Lower lobe of right lung (tissue), 2 donors: Measurements from ENCODE around the gene S1PR2. TPM values are rescaled to one million over a fixed set of nuclear protein-coding genes. Genes with fewer than 3 reads are reported as not detected.

Source experiments
- ATAC-seq, 2 donors: fragments of 200-7000 bp; cut with Tn5 transposase; one replicate each; pipeline ENCODE4 v1.9.1; 2020 to 2022; ENCODE audit warnings: mild to moderate bottlenecking in 2 of 2, moderate library complexity in 2 of 2
- DNase-seq: peaks from one replicate; pipeline ENCODE4 v3.0.0-alpha.2; 2020
- H3K27ac ChIP-seq: fragments of 200-600 bp; one replicate; pipeline ENCODE4 v1.8.0; 2022
- H3K27me3 ChIP-seq: fragments of 200-600 bp; one replicate; pipeline ENCODE4 v1.8.0; 2022; ENCODE audit warnings: low read depth
- H3K36me3 ChIP-seq: fragments of 200-600 bp; one replicate; pipeline ENCODE4 v1.8.0; 2022; ENCODE audit warnings: mild to moderate bottlenecking
- H3K4me1 ChIP-seq: fragments of 200-600 bp; one replicate; pipeline ENCODE4 v1.8.0; 2022
- H3K4me3 ChIP-seq: fragments of 200-600 bp; one replicate; pipeline ENCODE4 v1.8.0; 2022; ENCODE audit warnings: mild to moderate bottlenecking
- H3K9me3 ChIP-seq: fragments of 200-600 bp; one replicate; pipeline ENCODE4 v1.8.0; 2022
- intact Hi-C: fragments of 100-400 bp; cut with DNase I; formaldehyde crosslinking; loops from one replicate; pipeline ENCODE4 v1.11.0; 2022
- total RNA-seq: library from RNA; stranded (reverse); fragmentation: NEBNext Ultra II Directional; extraction: Animal tissue kit (Norgen Biotek cat#: 25700); gene quantifications from one replicate; pipeline ENCODE4 v1.2.1, GENCODE V29; 2021
- TF ChIP-seq, protein P1 (sequence below): fragments of 200-600 bp; IDR thresholded peaks from one replicate; pipeline ENCODE4 v1.8.0; 2022; ENCODE audit warnings: antibody characterized with exemption, mild to moderate bottlenecking
- donor health status: DM: no; HTN: yes; CAD: no; lungs with severe emphysema.

Gene S1PR2
- total RNA-seq, 1 donor from 2014 or later = 15.4 TPM

DNA sequence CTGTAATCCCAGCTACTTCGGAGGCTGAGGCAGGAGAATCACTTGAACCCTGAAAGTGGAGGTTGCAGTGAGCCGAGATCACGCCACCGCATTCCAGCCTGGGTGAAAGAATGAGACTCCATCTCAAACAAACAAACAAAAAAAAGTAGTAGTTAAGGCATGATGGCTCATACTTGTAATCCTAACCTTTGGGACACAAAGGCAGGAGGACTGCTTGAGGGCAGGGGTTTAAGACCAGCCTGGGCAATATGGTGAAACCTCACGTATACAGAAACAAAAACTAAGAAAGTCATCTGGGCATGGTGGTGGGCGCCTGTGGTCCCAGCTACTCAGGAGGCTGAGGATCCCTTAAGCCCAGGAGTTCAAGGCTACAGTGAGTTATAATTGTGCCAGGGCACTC is 38.2 kb downstream of the S1PR2 start:
- ATAC-seq (no peak), DNase-seq (no peak)
- Histone ChIP-seq H3K9me3 (no peaks in the 10 kb centered on the region), H3K27me3 (no peaks in the 10 kb centered on the region), H3K36me3 (no peaks in the 10 kb centered on the region), H3K4me1 (peaks cover 28% of the 10 kb centered on the region), H3K27ac (no peak overlapping the region), H3K4me3 (no peak overlapping the region)
- TF ChIP-seq, protein P1, sequence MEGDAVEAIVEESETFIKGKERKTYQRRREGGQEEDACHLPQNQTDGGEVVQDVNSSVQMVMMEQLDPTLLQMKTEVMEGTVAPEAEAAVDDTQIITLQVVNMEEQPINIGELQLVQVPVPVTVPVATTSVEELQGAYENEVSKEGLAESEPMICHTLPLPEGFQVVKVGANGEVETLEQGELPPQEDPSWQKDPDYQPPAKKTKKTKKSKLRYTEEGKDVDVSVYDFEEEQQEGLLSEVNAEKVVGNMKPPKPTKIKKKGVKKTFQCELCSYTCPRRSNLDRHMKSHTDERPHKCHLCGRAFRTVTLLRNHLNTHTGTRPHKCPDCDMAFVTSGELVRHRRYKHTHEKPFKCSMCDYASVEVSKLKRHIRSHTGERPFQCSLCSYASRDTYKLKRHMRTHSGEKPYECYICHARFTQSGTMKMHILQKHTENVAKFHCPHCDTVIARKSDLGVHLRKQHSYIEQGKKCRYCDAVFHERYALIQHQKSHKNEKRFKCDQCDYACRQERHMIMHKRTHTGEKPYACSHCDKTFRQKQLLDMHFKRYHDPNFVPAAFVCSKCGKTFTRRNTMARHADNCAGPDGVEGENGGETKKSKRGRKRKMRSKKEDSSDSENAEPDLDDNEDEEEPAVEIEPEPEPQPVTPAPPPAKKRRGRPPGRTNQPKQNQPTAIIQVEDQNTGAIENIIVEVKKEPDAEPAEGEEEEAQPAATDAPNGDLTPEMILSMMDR = no peak
- intact Hi-C loops = no loop called here

DNA sequence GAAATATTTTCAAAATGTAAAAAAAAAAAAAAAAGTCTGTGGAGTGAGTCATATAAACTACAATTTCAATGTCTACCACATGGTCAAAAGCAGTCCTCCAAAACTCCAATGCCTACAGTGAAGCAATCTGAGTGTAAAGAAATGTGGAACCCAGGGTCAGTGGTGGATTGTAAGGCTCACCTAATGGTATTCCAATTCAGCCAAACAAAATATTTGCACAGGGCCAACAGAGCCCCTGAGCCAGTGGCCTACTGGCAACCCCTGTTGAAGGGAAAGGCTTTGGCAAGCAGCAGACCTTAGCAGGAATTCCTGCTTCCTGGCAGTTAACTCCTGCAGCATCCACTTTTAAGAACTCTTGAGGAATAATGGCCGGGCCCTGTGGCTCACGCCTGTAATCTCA is 39.8 kb downstream of the S1PR2 start:
- no peak overlapping the region for H3K4me3 ChIP-seq
- H3K36me3 ChIP-seq = peaks cover 9% of the 10 kb centered on the region
- DNase-seq = no peak
- no peaks in the 10 kb centered on the region for H3K9me3 ChIP-seq
- no peaks in the 10 kb centered on the region for H3K27me3 ChIP-seq
- H3K27ac ChIP-seq = no peak overlapping the region
- no peak for ATAC-seq
- H3K4me1 ChIP-seq = peaks cover 28% of the 10 kb centered on the region
- intact Hi-C loops = no loop called here
- TF ChIP-seq, protein P1 = no peak

DNA sequence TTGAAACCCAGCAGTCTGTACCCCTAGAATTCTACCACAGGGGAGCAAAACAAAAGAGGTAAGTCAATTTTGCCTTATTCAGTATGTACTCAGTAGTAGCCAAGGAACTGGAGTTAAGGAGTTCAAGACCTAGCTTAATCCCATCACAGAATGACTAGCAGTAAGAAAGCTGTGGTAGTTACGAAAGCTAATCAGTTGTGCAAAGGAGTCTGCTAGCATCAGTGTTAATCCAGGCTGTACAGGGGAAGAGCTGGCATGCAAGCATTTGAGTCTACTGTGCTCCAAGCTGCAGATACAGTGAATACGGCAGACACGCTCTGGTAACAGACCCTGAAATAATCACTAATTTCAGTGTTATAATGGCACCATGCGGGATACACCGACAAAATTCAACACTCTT is 41.1 kb downstream of the S1PR2 start:
- no peaks in the 10 kb centered on the region for H3K27me3 ChIP-seq
- ATAC-seq = no peak
- no peak for DNase-seq
- H3K27ac ChIP-seq = no peak overlapping the region
- H3K4me1 ChIP-seq = peaks cover 25% of the 10 kb centered on the region
- no peaks in the 10 kb centered on the region for H3K9me3 ChIP-seq
- TF ChIP-seq, protein P1 = no peak
- H3K36me3 ChIP-seq = peaks cover 22% of the 10 kb centered on the region
- H3K4me3 ChIP-seq = no peak overlapping the region
- intact Hi-C loops = no loop called here

DNA sequence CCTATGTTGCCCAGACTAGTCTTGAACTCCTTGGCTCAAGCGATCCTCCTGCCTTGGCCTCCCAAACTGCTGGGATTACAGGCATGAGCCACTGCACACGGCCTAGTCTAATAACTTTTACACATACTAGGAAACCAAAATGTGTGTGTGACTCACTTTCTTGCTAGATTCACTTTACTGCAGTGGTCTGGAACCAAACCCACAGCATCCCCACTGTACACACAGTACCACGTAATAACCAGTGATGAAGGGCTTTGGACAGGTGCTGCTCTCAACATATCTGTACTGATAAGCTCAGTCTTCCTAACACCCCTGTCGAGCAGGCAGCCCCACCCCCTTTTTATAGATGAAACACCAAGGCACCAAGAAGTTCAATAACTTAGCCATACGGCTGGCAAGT is 41.5 kb downstream of the S1PR2 start:
- H3K4me3 ChIP-seq = no peak overlapping the region
- peaks cover 25% of the 10 kb centered on the region for H3K4me1 ChIP-seq
- peaks cover 27% of the 10 kb centered on the region for H3K36me3 ChIP-seq
- DNase-seq = no peak
- intact Hi-C loops = no loop called here
- H3K9me3 ChIP-seq = no peaks in the 10 kb centered on the region
- ATAC-seq = no peak
- no peak overlapping the region for H3K27ac ChIP-seq
- H3K27me3 ChIP-seq = no peaks in the 10 kb centered on the region
- TF ChIP-seq, protein P1 = no peak

DNA sequence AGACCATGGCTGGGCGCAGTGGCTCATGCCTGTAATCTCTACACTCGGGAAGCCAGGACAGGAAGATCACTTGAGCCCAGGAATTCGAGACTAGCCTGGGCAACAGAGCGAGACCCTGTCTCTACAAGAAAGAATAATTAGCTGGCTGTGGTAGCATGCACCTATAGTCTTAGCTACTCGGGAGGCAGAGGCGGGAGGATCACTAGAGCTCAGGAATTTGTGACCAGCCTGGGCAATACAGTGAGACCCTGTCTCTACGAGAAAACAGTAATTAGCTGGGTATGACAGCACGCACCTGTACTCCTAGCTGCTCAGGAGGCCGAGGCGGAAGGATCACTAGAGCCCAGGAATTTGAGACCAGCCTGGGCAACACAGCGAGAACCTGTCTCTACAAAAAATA is 43.8 kb downstream of the S1PR2 start:
- intact Hi-C loops = no loop called here
- Histone ChIP-seq H3K36me3 (peaks cover 38% of the 10 kb centered on the region), H3K27me3 (no peaks in the 10 kb centered on the region), H3K4me3 (no peak overlapping the region), H3K4me1 (peaks cover 10% of the 10 kb centered on the region), H3K9me3 (no peaks in the 10 kb centered on the region), H3K27ac (no peak overlapping the region)
- TF ChIP-seq, protein P1 = no peak
- DNase-seq (no peak), ATAC-seq (no peak)

DNA sequence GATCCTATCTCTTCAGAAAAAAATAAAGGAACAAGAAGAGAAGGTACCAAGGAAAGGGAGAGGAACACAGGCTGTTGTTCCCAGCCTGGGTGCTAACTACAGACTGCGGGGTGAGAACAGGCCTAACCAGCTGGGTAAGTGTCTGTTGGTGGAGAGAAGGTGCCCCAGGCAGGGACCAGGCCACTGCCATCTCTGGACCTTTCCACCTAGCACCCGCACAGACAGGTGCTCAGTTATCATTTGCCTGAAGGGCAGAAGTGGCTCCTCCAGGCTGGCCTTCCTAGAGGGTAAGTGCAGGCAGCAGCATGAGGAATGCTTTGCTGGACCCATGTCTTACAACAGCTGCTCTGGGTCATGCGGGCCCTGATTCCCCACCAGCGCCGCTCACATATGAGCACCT is 46.5 kb downstream of the S1PR2 start:
- H3K4me1 ChIP-seq = no peaks in the 10 kb centered on the region
- no peaks in the 10 kb centered on the region for H3K27me3 ChIP-seq
- intact Hi-C loops = no loop called here
- TF ChIP-seq, protein P1 = no peak
- ATAC-seq (no peak), DNase-seq (no peak)
- no peak overlapping the region for H3K4me3 ChIP-seq
- H3K27ac ChIP-seq = no peak overlapping the region
- H3K36me3 ChIP-seq = peaks cover 61% of the 10 kb centered on the region
- H3K9me3 ChIP-seq = no peaks in the 10 kb centered on the region
